AG09309 (cell line): ENCODE measurements around the gene PSTK.

Experiments
- DNase-seq: peaks from one replicate; pipeline ENCODE4 v3.0.0-alpha.2; 2010; ENCODE audit warnings: low read depth
- H3K4me3 ChIP-seq: 2 replicates; pipeline ENCODE4 v1.5.1; 2011; ENCODE audit warnings: mild to moderate bottlenecking, low read depth, low read length, moderate library complexity; ENCODE audit not compliant: control insufficient read depth
- TF ChIP-seq, protein P1 (sequence below): IDR thresholded peaks from 2 replicates; pipeline ENCODE4 v1.5.1; 2011; ENCODE audit warnings: mild to moderate bottlenecking, low read depth, low read length, inconsistent platforms; ENCODE audit not compliant: insufficient read depth, control insufficient read depth; ENCODE audit errors: missing control alignments

Gene PSTK

GRCh38 chr10:122998934-122999333 is 18.7 kb downstream of the PSTK start:
- TF ChIP-seq, protein P1, sequence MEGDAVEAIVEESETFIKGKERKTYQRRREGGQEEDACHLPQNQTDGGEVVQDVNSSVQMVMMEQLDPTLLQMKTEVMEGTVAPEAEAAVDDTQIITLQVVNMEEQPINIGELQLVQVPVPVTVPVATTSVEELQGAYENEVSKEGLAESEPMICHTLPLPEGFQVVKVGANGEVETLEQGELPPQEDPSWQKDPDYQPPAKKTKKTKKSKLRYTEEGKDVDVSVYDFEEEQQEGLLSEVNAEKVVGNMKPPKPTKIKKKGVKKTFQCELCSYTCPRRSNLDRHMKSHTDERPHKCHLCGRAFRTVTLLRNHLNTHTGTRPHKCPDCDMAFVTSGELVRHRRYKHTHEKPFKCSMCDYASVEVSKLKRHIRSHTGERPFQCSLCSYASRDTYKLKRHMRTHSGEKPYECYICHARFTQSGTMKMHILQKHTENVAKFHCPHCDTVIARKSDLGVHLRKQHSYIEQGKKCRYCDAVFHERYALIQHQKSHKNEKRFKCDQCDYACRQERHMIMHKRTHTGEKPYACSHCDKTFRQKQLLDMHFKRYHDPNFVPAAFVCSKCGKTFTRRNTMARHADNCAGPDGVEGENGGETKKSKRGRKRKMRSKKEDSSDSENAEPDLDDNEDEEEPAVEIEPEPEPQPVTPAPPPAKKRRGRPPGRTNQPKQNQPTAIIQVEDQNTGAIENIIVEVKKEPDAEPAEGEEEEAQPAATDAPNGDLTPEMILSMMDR = no peak
- no peak overlapping the region for H3K4me3 ChIP-seq
- no peak for DNase-seq

- DNase-seq = no peak
- H3K4me3 ChIP-seq = no peak overlapping the region
- TF ChIP-seq, protein P1 = no peak
Observed at GRCh38 chr10:122999347-122999746, 19.1 kb downstream of the PSTK start.

DNA sequence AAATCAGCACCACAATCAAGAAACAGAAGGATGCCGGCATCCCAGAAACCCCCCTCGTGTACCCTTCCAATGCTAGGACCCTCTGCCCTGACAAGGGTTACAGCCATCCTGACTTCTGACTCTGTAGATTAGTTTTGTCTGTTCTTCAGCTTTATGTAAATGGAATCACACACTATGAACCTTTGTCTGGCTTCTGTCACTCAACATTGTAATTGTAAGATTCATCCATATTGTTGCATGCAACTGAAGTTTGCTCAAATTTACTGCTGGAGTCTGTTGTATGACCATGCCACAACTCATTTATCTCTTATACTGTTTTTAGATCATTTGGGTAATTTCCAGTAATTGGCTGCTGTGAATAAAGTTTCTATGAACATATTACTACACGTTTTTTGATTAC is 20.0 kb downstream of the PSTK start:
- no peak for DNase-seq
- no peak overlapping the region for H3K4me3 ChIP-seq
- TF ChIP-seq, protein P1 = no peak

DNA sequence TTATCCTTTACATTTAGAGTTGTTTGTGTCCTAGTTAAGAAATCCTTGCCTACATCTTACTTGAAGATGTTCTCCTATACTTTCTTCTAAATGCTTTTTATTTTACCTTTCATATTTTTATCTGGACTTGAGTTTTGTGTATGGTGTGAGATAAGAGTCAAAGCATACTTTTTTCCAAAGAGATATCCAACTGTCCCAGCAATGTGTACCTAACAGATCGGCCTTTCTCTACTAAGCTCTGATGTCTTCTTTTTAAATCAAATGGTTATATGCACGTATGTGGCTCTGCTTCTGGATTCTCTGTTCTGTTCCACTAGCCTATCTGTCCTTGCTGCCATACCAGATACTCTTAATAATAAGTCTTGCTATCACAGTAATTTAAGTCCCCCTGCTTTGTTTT is 21.2 kb downstream of the PSTK start:
- TF ChIP-seq, protein P1 = no peak
- H3K4me3 ChIP-seq = no peak overlapping the region
- no peak for DNase-seq

- no peak for DNase-seq
- no peak overlapping the region for H3K4me3 ChIP-seq
- TF ChIP-seq, protein P1 = no peak
Observed at GRCh38 chr10:123004298-123004697, 24.1 kb downstream of the PSTK start.

- TF ChIP-seq, protein P1 = no peak
- DNase-seq = peak; percentile 11
- H3K4me3 ChIP-seq = peak overlapping the region; percentile 94
Observed at GRCh38 chr10:123007558-123008354, 27.6 kb downstream of the PSTK start.
